Hepatocyte (in vitro differentiated cells): ENCODE measurements around the gene IARS1. TPM values are rescaled to one million over a fixed set of nuclear protein-coding genes. Genes with fewer than 3 reads are reported as not detected.

Experiments used
- DNase-seq: peaks from one replicate; pipeline ENCODE4 v3.0.0-alpha.2; 2016; ENCODE audit warnings: low spot score
- H2AFZ ChIP-seq: fragments of 200-600 bp; sonication (generic); 2 replicates; pipeline ENCODE4 v1.6.0; 2016; ENCODE audit warnings: antibody characterized with exemption, mild to moderate bottlenecking
- H3K27ac ChIP-seq: fragments of 200-600 bp; sonication (generic); 2 replicates; pipeline ENCODE4 v1.5.1; 2016; ENCODE audit warnings: mild to moderate bottlenecking
- H3K27me3 ChIP-seq: fragments of 200-600 bp; sonication (generic); 2 replicates; pipeline ENCODE4 v1.6.1; 2016
- H3K36me3 ChIP-seq: fragments of 200-600 bp; sonication (generic); replicated peaks from 2 replicates; pipeline ENCODE4 v1.5.1; 2016; ENCODE audit warnings: low read depth; ENCODE audit not compliant: insufficient read depth
- H3K4me1 ChIP-seq: fragments of 200-600 bp; sonication (generic); 2 replicates; pipeline ENCODE4 v1.5.1; 2016; ENCODE audit warnings: mild to moderate bottlenecking, moderate library complexity; ENCODE audit not compliant: insufficient read depth
- H3K4me2 ChIP-seq: fragments of 200-600 bp; sonication (generic); 2 replicates; pipeline ENCODE4 v1.6.0; 2016
- H3K4me3 ChIP-seq: fragments of 200-600 bp; sonication (generic); 2 replicates; pipeline ENCODE4 v1.5.1; 2016; ENCODE audit warnings: mild to moderate bottlenecking
- H3K79me2 ChIP-seq: fragments of 200-600 bp; sonication (generic); 2 replicates; pipeline ENCODE4 v1.6.0; 2017; ENCODE audit warnings: mild to moderate bottlenecking
- H3K9me2 ChIP-seq: fragments of 200-600 bp; sonication (generic); replicated peaks from 2 replicates; pipeline ENCODE4 v1.6.0; 2017; ENCODE audit warnings: mild to moderate bottlenecking; ENCODE audit not compliant: insufficient read depth
- H3K9me3 ChIP-seq: fragments of 200-600 bp; sonication (generic); 2 replicates; pipeline ENCODE4 v1.5.1; 2016; ENCODE audit warnings: low read depth, mild to moderate bottlenecking
- H4K20me1 ChIP-seq: fragments of 200-600 bp; sonication (generic); 2 replicates; pipeline ENCODE4 v1.6.0; 2016; ENCODE audit warnings: mild to moderate bottlenecking; ENCODE audit not compliant: insufficient read depth, poor library complexity, severe bottlenecking
- EZH2 ChIP-seq: fragments of 200-600 bp; sonication (generic); IDR thresholded peaks from 2 replicates; pipeline ENCODE4 v1.6.1; 2016; ENCODE audit warnings: antibody characterized with exemption, mild to moderate bottlenecking, borderline replicate concordance
- EZH2phosphoT487 ChIP-seq: fragments of 200-600 bp; sonication (generic); IDR thresholded peaks from one replicate; pipeline ENCODE4 v1.6.1; 2018; ENCODE audit warnings: antibody characterized with exemption, mild to moderate bottlenecking, low read depth, moderate library complexity; ENCODE audit not compliant: unreplicated experiment, severe bottlenecking
- WGBS: methylation state at CpG from one replicate; pipeline ENCODE4 v1.1.6; 2016; ENCODE audit warnings: low lambda C conversion rate; ENCODE audit errors: missing lambda C conversion rate; 5-methylcytosine and 5-hydroxymethylcytosine counted together
- polyA plus RNA-seq: library from polyadenylated mRNA; unstranded; fragments of >200 nt; fragmentation: Nextera tagmentation; extraction: Ambion mirVana; gene quantifications from 2 replicates; pipeline ENCODE4 v1.2.1, GENCODE V29; 2016
- total RNA-seq: library from RNA; depleted of rRNA; stranded (reverse); fragments of >200 nt; gene quantifications from 2 replicates; pipeline ENCODE4 v1.2.3, GENCODE V29; 2014
- TF ChIP-seq, protein P1 (sequence below): fragments of 200-600 bp; sonication (generic); IDR thresholded peaks from 2 replicates; pipeline ENCODE4 v1.5.1; 2016; ENCODE audit warnings: antibody characterized with exemption, mild to moderate bottlenecking; ENCODE audit not compliant: poor library complexity

The IARS1 gene
- total and polyA plus RNA-seq, 2 experiments from 2014 or later, result 74.4 to 158 TPM

GRCh38 chr9:92312887-92313623 lies 19.6 kb upstream of the IARS1 start:
- H4K20me1 ChIP-seq, result no peaks in the 10 kb centered on the region
- H2AFZ ChIP-seq, result no peak overlapping the region
- no peaks in the 10 kb centered on the region for H3K27me3 ChIP-seq
- TF ChIP-seq EZH2phosphoT487 (no peak), EZH2 (no peak)
- TF ChIP-seq, protein P1, sequence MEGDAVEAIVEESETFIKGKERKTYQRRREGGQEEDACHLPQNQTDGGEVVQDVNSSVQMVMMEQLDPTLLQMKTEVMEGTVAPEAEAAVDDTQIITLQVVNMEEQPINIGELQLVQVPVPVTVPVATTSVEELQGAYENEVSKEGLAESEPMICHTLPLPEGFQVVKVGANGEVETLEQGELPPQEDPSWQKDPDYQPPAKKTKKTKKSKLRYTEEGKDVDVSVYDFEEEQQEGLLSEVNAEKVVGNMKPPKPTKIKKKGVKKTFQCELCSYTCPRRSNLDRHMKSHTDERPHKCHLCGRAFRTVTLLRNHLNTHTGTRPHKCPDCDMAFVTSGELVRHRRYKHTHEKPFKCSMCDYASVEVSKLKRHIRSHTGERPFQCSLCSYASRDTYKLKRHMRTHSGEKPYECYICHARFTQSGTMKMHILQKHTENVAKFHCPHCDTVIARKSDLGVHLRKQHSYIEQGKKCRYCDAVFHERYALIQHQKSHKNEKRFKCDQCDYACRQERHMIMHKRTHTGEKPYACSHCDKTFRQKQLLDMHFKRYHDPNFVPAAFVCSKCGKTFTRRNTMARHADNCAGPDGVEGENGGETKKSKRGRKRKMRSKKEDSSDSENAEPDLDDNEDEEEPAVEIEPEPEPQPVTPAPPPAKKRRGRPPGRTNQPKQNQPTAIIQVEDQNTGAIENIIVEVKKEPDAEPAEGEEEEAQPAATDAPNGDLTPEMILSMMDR, result no peak
- 91% methylated on average over 6 of the region's 6 CpGs for WGBS
- H3K36me3 ChIP-seq, result no peaks in the 10 kb centered on the region
- H3K4me1 ChIP-seq, result no peaks in the 10 kb centered on the region
- H3K4me2 ChIP-seq, result no peak overlapping the region
- no peaks in the 10 kb centered on the region for H3K9me2 ChIP-seq
- DNase-seq, result no peak
- peaks cover 2% of the 10 kb centered on the region for H3K79me2 ChIP-seq
- no peak overlapping the region for H3K27ac ChIP-seq
- no peak overlapping the region for H3K4me3 ChIP-seq
- no peaks in the 10 kb centered on the region for H3K9me3 ChIP-seq

- Histone ChIP-seq H2AFZ (no peak overlapping the region), H3K4me3 (no peak overlapping the region), H3K4me2 (no peak overlapping the region), H4K20me1 (no peaks in the 10 kb centered on the region), H3K4me1 (no peaks in the 10 kb centered on the region), H3K9me3 (no peaks in the 10 kb centered on the region), H3K36me3 (no peaks in the 10 kb centered on the region), H3K79me2 (peaks cover 2% of the 10 kb centered on the region), H3K27me3 (no peaks in the 10 kb centered on the region), H3K27ac (no peak overlapping the region), H3K9me2 (no peaks in the 10 kb centered on the region)
- 92% methylated on average over 3 of the region's 3 CpGs for WGBS
- TF ChIP-seq EZH2phosphoT487 (no peak), EZH2 (no peak)
- TF ChIP-seq, protein P1, result no peak
- no peak for DNase-seq
These were observed 17.1 kb upstream of the IARS1 start for GRCh38 chr9:92310562-92310961.

- peaks cover 2% of the 10 kb centered on the region for H3K79me2 ChIP-seq
- no peaks in the 10 kb centered on the region for H3K9me2 ChIP-seq
- H3K4me1 ChIP-seq, result no peaks in the 10 kb centered on the region
- no peaks in the 10 kb centered on the region for H3K36me3 ChIP-seq
- H4K20me1 ChIP-seq, result no peaks in the 10 kb centered on the region
- DNase-seq, result peak; percentile 7
- H3K4me3 ChIP-seq, result no peak overlapping the region
- H2AFZ ChIP-seq, result no peak overlapping the region
- no peak for TF ChIP-seq EZH2
- no peak for TF ChIP-seq EZH2phosphoT487
- TF ChIP-seq, protein P1, result no peak
- no peaks in the 10 kb centered on the region for H3K27me3 ChIP-seq
- no peak overlapping the region for H3K4me2 ChIP-seq
- H3K9me3 ChIP-seq, result no peaks in the 10 kb centered on the region
- H3K27ac ChIP-seq, result no peak overlapping the region
These were observed 15.4 kb upstream of the IARS1 start for GRCh38 chr9:92308893-92309292.
